Measurements from ENCODE around the gene VPS8.

GRCh38 chr3:184970186-184970585 is 158.2 kb downstream of the VPS8 start:
- TF ChIP-seq CTCF (IDR thresholded peaks at IDR 0.05) (no peak), POLR2A (IDR thresholded peaks at IDR 0.05) (no peak)

Data from heart left ventricle (tissue), 13 donors.